ENCODE measurements around the gene TBC1D30.

Gene TBC1D30

GRCh38 chr12:64860446-64860998, 36.1 kb downstream of the TBC1D30 start:
- no peak for DNase-seq (ENCODE audit: low read depth in 2 of 2)

- DNase-seq (ENCODE audit: low read depth in 2 of 2) = no peak
Measured at GRCh38 chr12:64864319-64864718, 39.9 kb downstream of the TBC1D30 start.

GRCh38 chr12:64875186-64875585, 50.7 kb downstream of the TBC1D30 start:
- DNase-seq (ENCODE audit: low read depth in 2 of 2) = no peak

- no peak for DNase-seq (ENCODE audit: low read depth in 2 of 2)
Measured at GRCh38 chr12:64876388-64877071, 52.1 kb downstream of the TBC1D30 start.

GRCh38 chr12:64877363-64878004, 53.0 kb downstream of the TBC1D30 start:
- DNase-seq (ENCODE audit: low read depth in 2 of 2) = no peak

GRCh38 chr12:64882687-64883086, 58.2 kb downstream of the TBC1D30 start:
- DNase-seq (ENCODE audit: low read depth in 2 of 2) = no peak

GRCh38 chr12:64883264-64884163, 59.1 kb downstream of the TBC1D30 start:
- no peak for DNase-seq (ENCODE audit: low read depth in 2 of 2)

GRCh38 chr12:64884164-64884542, 59.7 kb downstream of the TBC1D30 start:
- DNase-seq (ENCODE audit: low read depth in 2 of 2) = no peak

GRCh38 chr12:64884728-64885127, 60.3 kb downstream of the TBC1D30 start:
- no peak for DNase-seq (ENCODE audit: low read depth in 2 of 2)

GRCh38 chr12:64889434-64890216, 65.2 kb downstream of the TBC1D30 start:
- no peak for DNase-seq (ENCODE audit: low read depth in 2 of 2)

GRCh38 chr12:64890873-64891468, 66.5 kb downstream of the TBC1D30 start:
- DNase-seq (ENCODE audit: low read depth in 2 of 2) = no peak

GRCh38 chr12:64891629-64892028, 67.2 kb downstream of the TBC1D30 start:
- DNase-seq (ENCODE audit: low read depth in 2 of 2) = no peak

- DNase-seq (ENCODE audit: low read depth in 2 of 2) = no peak
Measured at GRCh38 chr12:64892561-64892960, 68.1 kb downstream of the TBC1D30 start.

GRCh38 chr12:64893961-64894360, 69.5 kb downstream of the TBC1D30 start:
- no peak for DNase-seq (ENCODE audit: low read depth in 2 of 2)

- no peak for DNase-seq (ENCODE audit: low read depth in 2 of 2)
Measured at GRCh38 chr12:64894827-64895475, 70.5 kb downstream of the TBC1D30 start.

- no peak for DNase-seq (ENCODE audit: low read depth in 2 of 2)
Measured at GRCh38 chr12:64895526-64895925, 71.1 kb downstream of the TBC1D30 start.

GRCh38 chr12:64900540-64900939, 76.1 kb downstream of the TBC1D30 start:
- DNase-seq (ENCODE audit: low read depth in 2 of 2) = no peak

- no peak for DNase-seq (ENCODE audit: low read depth in 2 of 2)
Measured at GRCh38 chr12:64903479-64904152, 79.2 kb downstream of the TBC1D30 start.

- no peak for DNase-seq (ENCODE audit: low read depth in 2 of 2)
Measured at GRCh38 chr12:64907097-64907496, 82.7 kb downstream of the TBC1D30 start.

- no peak for DNase-seq (ENCODE audit: low read depth in 2 of 2)
Measured at GRCh38 chr12:64909124-64909523, 84.7 kb downstream of the TBC1D30 start.

All from stimulated activated CD8-positive, alpha-beta memory T cell treated with anti-CD3 and anti-CD28 coated beads, Interleukin-7, amount 100 ng/mL, for 1 hour (primary cell).